ELF-1 (cell line): ENCODE data around the gene NR2C2.
"Not testable (repeated sequence)": the region's sequence is repeated elsewhere in the genome, so short reads cannot be mapped to it uniquely, and the experiment has no call there.

Source experiments
- DNase-seq: peaks from one replicate; pipeline ENCODE4 v3.0.0-alpha.2; 2016; ENCODE audit warnings: low read depth, low spot score

NR2C2 gene

DNA sequence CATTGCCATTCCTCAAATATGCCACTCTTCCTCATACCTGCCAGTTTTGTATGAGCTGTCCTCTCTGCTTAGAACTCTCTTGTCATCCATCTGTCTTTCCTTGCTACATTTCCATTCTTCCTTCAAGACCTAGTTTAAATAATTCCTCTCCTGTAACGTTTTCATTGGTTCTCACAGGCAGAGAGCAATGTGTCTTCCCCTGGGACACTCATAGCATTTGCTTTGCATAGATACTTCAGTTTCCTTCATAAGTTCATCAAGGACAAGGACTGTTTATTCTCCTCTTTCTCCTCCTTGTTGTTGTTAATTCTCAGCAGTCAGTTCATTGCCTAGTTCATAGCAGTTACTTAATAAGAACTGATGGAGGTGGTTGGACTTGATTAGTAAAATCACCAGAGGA, 10.5 kb downstream of the NR2C2 start:
- DNase-seq = no peak

DNA sequence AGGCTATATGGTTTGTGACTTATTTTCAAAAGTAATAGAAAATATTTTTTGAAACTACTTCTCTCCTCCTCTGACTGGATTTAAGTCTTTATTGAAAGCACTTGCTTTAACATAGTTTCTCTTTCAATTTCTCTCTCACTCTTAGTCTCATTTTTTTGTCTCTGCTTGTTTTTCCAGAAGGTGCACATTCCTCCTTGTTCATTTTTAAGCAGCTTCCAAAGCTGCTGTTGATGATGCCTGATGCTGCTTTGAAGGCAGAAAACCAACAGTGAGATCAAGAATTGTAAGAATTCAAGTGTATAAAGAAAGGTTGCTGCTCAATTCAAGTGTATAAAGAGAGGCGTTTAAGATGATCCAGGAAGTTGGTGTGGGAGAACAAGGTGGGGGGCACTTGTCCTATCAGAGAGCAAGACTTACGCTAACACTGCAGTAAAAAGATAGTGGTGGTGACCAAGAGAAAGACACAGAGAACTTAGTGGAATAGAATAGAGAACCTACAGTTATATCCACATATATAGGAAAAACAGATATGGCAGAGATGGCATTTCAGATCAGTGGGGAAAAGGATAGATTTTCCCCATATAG, 12.1 kb downstream of the NR2C2 start:
- no peak for DNase-seq

DNA sequence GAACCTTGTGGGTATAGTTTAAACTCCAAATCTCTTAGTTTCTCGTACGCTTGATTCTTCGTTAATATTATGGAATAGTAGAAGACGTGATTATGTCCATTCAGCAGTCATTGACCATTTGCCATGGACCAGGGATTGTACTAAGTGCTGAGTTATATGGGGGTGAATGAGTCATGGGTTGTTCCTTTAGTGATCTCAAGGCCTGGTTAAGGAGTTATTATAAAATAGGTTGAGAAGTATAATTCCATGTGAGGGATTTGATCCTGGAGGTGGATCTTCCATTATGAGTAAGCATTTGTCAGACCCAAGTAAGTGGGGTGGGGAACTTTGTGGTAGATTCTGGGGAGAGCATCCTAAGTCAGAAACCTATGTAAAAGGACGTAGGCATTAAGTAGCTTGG, 15.4 kb downstream of the NR2C2 start:
- DNase-seq = no peak

DNA sequence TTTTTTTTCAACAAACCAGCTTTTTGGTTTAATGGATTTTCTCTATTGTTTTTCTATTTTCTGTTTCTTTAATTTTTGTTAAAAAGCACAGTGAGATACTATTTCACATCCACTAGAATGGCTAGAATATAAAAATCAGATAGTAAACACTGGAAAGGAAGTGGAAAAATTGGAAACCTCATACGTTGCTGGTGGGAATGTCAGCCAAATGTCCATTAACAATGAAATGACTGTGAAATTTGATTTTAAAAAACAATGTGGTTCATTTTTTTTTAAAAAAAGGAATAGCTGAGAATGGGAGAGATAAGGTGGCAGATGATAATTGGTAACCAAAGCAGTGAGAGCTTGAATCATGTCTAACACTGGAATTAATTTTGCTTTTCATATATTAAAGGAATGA, 19.9 kb downstream of the NR2C2 start:
- DNase-seq = no peak

DNA sequence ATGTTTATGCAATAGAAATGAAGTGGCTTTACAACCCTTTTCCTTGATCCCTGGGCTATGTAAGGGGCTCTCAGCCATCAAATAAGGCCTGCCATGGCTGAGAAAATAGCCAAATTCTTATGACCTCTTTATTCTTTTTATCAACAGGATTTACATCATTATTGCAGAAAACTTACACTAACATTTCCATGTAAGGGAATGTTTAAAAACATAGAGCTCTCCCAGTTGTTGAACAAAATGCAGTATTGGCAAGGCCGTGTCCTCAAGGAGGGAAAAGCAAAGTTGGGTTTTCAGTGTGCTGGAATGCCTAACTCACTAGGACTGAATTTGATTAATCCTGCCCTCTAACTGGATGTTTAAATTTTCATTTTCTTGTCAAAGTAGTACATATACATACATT, 22.3 kb downstream of the NR2C2 start:
- DNase-seq = no peak

DNA sequence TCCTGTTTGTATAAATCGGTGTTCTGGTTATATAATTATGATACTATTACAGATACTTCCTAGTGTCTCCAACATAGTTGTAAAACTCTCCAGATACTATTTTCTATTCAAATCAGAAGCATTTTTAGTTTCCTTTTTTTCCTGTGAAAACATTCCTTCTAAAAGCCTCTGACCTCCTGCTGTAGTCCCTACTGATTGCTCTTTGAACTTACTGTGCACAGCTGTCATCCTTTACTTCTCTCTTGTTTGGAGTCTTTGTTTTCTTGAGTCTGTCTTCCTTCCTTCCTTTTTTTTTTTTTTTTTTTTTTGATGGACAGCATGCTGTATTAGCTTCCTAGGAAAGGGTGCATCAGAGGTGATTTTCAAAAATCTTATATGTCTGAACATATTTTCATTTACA, 28.9 kb downstream of the NR2C2 start:
- no peak for DNase-seq

DNA sequence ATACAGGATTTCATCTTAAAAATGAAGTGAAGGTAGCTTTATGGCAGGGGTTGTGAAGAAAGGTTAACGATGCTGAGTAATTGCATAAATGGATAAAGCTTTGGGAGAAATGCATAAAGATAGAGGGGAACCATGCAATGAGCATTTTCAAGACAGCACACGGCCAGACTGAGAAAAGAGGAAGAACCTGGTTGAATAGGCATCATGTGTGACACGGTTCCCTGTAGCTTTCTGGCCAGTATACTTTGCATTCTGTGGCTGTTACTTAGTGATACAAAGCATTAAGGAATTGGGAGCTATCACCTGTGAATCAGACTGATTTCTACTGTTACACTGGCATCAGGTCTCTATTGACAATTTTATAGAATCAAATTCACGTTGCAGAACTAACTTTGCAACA, 33.3 kb downstream of the NR2C2 start:
- DNase-seq = no peak

DNA sequence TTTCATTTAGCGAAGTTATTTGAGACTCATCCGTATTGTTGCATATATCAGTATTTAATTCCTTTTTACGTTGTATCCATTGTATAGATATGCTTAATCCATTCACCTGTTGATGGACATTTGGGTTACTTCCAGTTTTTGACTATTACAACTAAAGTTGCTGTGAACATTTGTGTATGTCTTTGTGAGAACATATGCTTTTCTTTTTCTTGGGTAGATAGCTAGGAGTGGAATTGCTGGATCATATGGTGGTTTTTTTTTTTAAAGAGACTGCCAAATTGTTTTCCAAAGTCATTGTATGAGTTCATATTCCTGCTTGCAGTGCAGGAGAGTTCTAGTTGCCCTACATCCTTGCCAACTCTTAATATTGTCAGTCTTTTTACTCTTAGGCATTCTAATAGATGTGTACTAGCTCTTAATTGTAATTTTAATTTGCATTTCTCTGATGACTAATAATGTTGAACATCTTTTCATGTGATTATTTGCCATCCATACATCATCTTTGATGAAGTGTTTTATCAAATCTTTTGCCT, 37.3 kb downstream of the NR2C2 start:
- no peak for DNase-seq

DNA sequence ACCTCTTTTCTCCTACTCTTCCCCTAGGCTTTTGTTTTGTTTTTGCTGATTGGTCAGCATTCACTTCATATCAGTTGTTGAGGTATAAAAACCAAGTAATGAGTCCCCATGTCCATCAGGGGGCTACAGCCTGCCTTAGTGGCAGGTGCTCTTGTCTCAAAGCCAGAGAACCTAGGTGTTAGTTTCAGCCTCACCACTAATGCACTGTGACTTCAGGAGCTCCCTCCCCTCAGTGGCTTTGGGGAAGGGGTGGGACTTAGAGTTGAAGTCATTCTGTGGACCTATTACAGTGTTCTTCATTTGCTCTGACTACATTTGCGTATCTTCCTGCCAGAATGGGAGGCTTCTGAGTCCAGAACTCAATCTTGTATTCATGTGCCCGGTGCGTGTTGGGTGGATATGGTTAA, 41.6 kb downstream of the NR2C2 start:
- peak; percentile 58 for DNase-seq

DNA sequence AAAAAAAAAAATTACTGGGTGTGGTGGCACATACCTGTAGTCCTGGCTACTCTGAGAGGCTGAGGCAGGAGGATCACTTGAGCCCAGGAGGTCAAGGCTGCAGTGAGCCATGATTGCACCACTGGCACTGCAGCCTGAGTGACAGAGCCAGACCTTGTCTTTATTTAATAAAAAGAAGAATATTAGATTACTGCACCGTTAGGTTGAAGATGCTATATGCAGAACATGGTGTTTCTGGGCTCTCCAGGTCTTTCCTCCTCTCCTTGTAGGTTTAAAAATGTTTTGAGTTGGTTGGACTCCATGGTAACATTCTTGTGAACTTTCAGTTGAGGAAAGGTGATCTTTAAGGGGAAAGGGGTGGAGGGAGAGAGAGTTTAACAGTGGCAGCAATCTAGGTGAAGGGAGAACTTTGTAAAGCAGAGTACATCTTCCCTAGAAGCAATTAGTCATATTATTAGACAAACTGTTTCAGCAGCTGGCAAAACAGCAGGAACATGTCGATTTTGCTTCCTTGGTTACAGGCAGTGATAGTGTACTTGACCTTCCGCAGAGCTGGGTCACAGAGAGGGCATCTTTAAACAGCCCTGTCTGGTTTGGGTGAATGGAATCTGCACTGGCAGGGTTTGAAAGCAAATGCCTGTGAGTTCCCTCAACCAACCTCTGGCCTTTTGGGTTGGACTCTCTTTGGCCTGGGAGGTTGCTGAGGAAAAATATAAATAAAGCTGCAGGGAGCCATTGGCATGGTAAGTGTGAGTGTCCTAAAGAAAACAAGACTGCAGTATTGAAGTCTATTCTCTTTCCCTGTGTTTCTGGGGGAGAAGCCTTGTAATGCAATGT, 42.8 kb downstream of the NR2C2 start:
- peak; percentile 66 for DNase-seq

DNA sequence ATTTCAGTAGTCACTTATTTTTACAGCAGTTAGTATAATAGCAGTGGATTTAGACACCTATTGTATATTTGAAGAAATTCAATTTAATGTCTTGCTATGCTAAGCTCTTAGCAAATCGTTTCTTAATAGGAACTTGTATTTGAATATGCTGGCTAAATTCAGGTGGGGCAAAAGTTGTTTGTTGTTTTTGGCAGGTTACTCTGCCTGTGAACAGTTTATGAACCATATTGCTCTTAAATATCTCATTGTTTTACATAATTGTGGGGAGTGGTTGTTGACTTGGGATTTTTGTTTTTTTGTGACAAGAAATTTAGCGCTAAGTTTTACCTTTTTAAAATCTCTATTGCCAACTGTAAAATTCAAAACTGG, 43.4 kb downstream of the NR2C2 start:
- DNase-seq = no peak

DNA sequence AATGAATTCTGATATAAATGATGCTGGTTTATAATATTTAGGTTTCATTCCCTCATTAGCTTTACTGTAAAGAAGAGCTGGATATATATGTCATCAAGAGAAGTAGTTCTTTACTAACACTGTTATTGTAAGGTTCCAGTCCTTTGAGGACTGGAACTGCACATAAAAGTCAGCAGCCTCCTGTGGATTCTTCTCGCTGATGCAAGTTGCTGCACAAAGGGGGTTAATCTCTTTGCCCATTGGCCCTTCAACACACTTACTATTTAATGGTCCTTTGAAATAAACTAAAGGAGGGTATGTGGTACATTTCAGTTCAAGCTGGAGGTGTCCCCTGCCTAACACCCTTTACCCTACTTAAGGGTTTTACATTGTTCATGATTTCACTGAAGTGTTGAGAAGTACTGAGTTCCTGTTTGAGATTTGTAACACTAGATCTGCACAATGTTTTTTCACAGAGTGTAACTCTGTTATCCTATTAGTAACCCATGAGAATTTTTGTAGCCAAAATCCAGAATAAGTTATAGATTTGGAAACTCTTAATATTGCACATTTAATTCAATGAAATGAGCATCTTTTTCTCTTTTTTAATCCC, 43.9 kb downstream of the NR2C2 start:
- DNase-seq = no peak

DNA sequence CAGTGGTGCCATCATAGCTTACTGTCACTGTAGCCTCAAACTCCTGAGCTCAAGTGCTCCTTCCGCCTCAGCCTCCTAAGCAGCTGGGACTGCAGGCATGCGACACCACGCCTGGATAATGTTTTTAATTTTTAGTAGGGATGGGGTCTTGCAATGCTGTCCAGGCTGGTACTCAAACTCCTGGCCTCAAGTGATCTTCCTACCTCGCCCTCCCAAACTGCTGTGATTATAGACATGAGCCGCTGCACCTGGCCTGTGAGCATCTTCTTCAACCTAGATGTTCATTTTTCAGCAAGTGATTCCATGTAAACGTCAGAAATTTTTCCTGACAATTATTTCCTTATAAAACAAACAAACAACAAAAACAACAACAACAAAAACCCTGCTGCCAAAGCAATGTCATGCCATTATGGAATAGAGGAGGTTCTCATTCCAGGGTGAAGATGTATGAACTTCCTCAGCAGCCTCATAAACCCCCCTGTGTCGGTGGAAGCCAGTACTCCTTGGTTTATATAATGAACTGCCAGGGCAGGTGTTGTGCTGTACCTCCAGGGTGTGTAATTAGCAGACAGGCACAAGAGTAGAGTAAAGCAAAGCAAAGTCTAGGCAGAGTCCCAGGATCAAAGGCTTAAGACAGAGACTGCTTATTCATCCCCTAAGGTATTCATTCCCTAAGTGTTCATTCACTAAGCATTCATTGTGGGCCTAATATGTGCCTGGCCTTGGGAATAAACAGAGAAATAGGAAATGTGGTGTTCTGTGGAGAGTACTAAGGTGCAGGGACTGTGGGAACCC, 44.6 kb downstream of the NR2C2 start:
- peak; percentile 49 for DNase-seq

DNA sequence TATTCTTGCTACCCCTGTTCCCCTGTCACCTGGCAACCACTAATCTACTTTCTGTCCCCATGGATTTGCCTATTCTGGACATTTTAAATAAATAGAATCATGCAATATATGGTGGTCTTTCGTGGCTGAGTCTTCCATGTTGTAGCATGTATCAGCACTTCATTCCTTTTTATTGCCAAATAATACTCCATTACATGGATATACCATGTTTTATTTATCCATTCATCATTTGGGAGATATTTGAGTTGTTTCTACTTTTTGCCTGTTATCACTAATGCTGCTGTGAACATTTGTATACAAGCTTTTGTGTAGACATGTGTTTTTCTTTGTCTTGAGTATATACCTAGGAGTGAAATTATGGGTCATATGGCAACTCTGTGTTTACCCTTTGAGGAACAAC, 50.6 kb downstream of the NR2C2 start:
- DNase-seq = no peak

DNA sequence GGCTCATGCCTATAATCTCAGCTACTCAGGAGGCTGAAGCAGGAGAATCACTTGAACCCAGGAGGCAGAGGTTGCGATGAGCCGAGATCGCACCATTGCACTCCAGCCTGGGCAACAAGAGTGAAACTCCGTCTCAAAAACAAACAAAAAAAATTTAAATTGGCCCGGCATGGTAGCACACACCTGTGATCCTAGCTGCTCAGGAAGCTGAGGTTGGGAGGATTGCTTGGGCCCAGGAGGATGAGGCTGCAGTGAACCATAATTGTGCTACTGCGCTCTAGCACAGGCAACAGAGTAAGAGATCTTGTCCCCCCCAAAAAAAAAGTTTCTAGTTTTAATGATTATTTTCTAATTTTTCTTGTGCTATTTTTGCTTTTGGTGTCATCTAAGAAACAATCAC, 51.8 kb downstream of the NR2C2 start:
- not testable (repeated sequence) for DNase-seq

DNA sequence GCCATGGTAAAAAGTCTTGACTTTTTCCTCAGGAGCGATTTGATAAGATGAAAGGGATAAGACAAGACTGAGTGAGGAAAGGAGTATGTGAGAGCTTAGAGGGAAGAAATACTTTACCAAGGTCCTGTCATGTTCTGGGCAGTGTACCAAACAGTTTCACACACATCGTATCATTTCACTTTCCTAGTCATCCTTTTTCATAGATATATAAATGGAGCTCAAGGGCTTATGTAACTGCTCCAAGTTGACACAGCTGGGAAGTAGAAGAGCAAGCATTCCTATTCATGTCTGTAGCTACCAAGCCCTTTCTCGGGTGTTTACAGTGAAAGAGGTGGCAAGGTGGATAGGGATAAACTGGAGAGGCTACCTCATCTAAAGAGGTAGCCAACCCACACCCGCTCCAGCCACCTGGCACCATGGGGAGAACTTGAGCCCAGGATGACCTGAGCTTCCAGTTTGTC, 60.3 kb downstream of the NR2C2 start:
- DNase-seq = no peak

DNA sequence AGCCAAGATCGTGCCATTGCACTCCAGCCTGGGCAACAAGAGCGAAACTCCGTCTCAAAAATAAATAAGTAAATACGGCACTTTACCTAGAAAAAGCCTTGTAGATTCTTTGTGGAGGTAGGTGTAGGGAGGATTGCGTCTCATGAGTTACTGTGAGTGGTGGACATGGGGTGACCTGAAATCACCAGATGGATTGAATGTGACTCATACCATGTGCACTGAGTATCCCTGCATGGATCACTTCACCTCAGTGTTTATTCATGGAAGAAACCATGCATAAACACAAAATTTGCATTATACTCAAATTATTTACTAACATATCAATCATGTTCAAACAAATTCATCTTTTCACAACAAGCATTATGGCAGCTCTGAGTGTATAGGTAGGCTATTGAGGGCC, 61.8 kb downstream of the NR2C2 start:
- DNase-seq = no peak

DNA sequence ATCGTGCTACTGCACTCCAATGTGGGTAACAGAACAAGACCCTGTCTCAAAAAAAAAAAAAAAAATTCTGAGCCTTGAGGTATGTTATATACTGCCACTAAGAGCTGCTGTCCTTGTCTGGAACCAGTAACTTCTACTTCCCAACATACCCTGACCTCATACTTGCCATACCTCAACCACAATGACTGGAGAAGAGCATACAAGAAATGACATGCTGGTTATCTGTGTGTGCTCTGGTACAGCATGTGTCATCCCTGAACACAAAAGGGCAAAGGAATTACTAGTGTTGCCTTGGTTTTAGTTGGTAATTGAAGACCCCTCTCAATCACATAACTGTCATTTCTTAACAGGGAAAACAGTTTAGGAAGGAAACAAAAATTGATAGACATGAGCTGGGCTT, 63.3 kb downstream of the NR2C2 start:
- no peak for DNase-seq

DNA sequence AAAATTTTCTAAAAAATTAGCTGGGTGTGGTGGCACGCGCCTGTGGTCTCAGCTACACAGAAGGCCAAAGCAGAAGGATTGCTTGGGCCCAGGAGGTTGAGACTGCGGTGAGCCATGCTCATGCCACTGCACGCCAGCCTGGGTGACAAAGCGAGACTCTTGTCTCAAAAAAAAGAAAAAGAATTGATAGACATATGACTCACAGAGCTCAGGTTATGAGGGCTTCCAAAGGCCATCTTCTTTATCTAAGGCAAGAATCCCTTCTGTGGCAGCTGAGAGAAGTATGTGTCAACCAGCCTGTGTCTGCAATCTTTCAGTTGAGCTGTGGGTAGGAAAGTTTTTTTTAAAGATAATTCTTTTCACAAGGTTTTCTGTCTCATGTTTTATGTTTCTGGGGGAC, 63.8 kb downstream of the NR2C2 start:
- no peak for DNase-seq

DNA sequence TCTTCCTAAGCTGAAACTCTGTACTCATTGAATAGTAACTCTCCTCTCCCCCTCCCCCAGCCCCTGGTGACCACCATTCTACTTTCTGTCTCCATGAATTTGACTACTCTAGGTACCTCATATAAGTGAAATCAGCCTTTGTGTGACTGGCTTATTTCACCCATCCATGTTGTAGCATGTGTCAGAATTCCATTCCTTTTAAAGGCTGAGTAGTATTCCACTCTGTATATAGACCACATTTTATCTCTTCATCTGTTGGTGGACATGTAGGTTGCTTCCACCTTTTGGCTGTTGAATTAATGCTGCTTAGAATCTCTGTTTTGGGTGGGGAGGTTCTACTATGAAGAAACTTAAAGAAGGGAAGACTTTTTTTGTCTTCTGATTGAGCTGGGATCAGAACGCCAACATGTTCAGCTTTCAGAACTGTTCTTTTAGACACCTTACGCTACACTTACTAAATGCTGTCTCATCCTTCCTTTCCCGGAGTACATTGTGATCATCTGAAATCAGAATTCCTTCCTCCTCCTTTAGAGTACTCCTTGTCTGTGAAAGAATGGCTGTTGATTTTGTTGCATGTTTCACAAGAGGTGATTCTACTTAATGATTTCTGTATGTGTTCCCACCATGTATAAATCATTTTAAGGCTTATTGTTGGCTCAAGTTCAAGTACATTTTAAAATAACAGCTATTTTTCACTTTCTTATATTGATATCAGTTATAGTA, 67.4 kb downstream of the NR2C2 start:
- DNase-seq = no peak

DNA sequence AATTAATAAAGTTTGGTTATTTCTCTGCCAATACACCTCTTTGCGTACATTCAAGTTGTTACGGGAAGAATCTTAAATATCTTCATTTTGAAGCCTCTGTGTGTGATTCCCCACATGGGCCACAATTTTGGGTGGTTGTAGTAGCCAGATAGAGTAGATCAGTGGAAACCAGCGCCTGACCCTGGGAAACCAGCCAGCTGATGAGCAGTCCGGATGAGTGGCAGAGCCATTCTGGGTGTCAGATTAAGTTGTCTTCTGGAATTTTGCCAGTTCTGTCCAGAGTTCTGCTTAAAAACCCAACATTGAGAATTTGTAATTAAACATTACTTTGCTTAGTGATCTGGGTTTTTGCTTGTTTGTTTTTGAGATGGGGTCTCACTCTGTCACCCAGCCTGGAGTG, 68.1 kb downstream of the NR2C2 start:
- DNase-seq = no peak
